Measurements from ENCODE around the gene CRX. TPM values are rescaled to one million over a fixed set of nuclear protein-coding genes. Genes with fewer than 3 reads are reported as not detected.

CRX gene
- total and polyA plus RNA-seq, 2 of the 4 experiments (the other 2 are of a cell fraction) = not detected

- H2AK9ac ChIP-seq (replicated peaks; ENCODE audit: low read depth, low read length, poor library complexity) = no peak overlapping the region
- ATAC-seq (ENCODE audit: low read depth) (no peak), DNase-seq (no peak)
- intact Hi-C loops (cut with micrococcal nuclease) (no loop called here), in situ Hi-C loops (cut with MboI; ENCODE audit: low sequenced_read_pairs) (loop anchor here (10.0 kb wide), 1 partner anchor 352 kb away; no protein-coding TSS in a partner anchor), dilution Hi-C loops (cut with HindIII; ENCODE audit: low sequenced_read_pairs, unreplicated experiment) (no loop called here)
- H3K9me1 ChIP-seq (ENCODE audit: insufficient read depth, low read length) = peaks cover 5% of the 10 kb centered on the region
- no peak overlapping the region for H3K14ac ChIP-seq (replicated peaks; ENCODE audit: low read depth, low read length)
- no peak overlapping the region for H3K4me2 ChIP-seq (ENCODE audit: low read depth, low read length)
- H2BK20ac ChIP-seq (ENCODE audit: low read depth, low read length) = no peak overlapping the region
- H3K18ac ChIP-seq (ENCODE audit: low read depth, low read length) = no peak overlapping the region
- no peak overlapping the region for H4K8ac ChIP-seq (ENCODE audit: low read depth in 2 of 2, low read length in 2 of 2)
- H3K56ac ChIP-seq (ENCODE audit: extremely low read depth, insufficient read depth, low read length) = no peak overlapping the region
- no peaks in the 10 kb centered on the region for H3K4me1 ChIP-seq (ENCODE audit: control insufficient read depth, insufficient read depth, low read length)
- no peak overlapping the region for H4K91ac ChIP-seq (ENCODE audit: insufficient read depth, low read depth, low read length)
- no CpG with 5 or more reads among the region's 7 CpGs for WGBS, 2 experiments (ENCODE audit: extremely low coverage in 2 of 2, insufficient read length in 1 of 2)
- peaks cover 34% of the 10 kb centered on the region for H3K36me3 ChIP-seq (ENCODE audit: control insufficient read depth, insufficient read depth, low read length)
- POLR2A ChIA-PET (ENCODE audit: unreplicated experiment) = no interaction called here
- no peaks in the 10 kb centered on the region for H3K9me3 ChIP-seq (ENCODE audit: control insufficient read depth, insufficient read depth, low read length)
- H3K4me3 ChIP-seq (ENCODE audit: insufficient read depth, low read depth, low read length) = no peak overlapping the region
- H3K79me1 ChIP-seq (ENCODE audit: low read depth in 1 of 2, low read length in 2 of 2) = peaks cover 4 to 8% of the 10 kb centered on the region in 2 experiments; a peak in 3 of 4 replicates
- H2AFZ ChIP-seq (replicated peaks; ENCODE audit: low read length, poor library complexity) = no peak overlapping the region
- H3K23ac ChIP-seq (ENCODE audit: low read depth, low read length) = no peak overlapping the region
- H4K5ac ChIP-seq (ENCODE audit: low read depth, low read length) = no peak overlapping the region
- CTCF ChIA-PET = no interaction called here
- TF ChIP-seq MAFK (IDR thresholded peaks at IDR 0.05; ENCODE audit: low read depth, low read length) (no peak), RFX5 (IDR thresholded peaks at IDR 0.05; ENCODE audit: low read depth, low read length) (no peak), NFE2L2 (IDR thresholded peaks at IDR 0.05; ENCODE audit: low read depth, low read length) (no peak), MAZ (IDR thresholded peaks at IDR 0.05; ENCODE audit: borderline replicate concordance, low read depth, low read length) (no peak), FOS (IDR thresholded peaks at IDR 0.05; ENCODE audit: low read depth, low read length) (no peak), RCOR1 (IDR thresholded peaks at IDR 0.05; ENCODE audit: insufficient replicate concordance, low read length) (no peak), CEBPB (IDR thresholded peaks at IDR 0.05; ENCODE audit: low read depth, low read length) (no peak), MXI1 (IDR thresholded peaks at IDR 0.05; ENCODE audit: borderline replicate concordance, low read depth, low read length) (no peak), BHLHE40 (IDR thresholded peaks at IDR 0.05; ENCODE audit: low read depth, low read length) (no peak), POLR2A (IDR thresholded peaks at IDR 0.05; ENCODE audit: low read depth, low read length) (no peak), USF2 (IDR thresholded peaks at IDR 0.05; ENCODE audit: low read depth, low read length) (no peak), SMC3 (IDR thresholded peaks at IDR 0.05; ENCODE audit: low read depth, low read length) (no peak)
- no peak overlapping the region for H3K4ac ChIP-seq (ENCODE audit: low read depth, low read length)
- no peak overlapping the region for H2BK15ac ChIP-seq (ENCODE audit: low read depth, low read length)
- H2AK5ac ChIP-seq (ENCODE audit: low read depth, low read length) = no peak overlapping the region
- BruUV-seq (replicated peaks) = no TSS peak
- H3K27ac ChIP-seq (ENCODE audit: insufficient read depth, low read length) = no peak overlapping the region
- H2BK120ac ChIP-seq (ENCODE audit: low read depth, low read length) = no peak overlapping the region
- H3K27me3 ChIP-seq (ENCODE audit: control insufficient read depth, insufficient read depth, low read length) = no peaks in the 10 kb centered on the region
- no peak overlapping the region for H2BK5ac ChIP-seq (ENCODE audit: low read depth, low read length, poor library complexity, severe bottlenecking)
- H4K20me1 ChIP-seq (ENCODE audit: insufficient read depth, low read length) = peaks cover 10% of the 10 kb centered on the region; the same call in 1 of the 2 replicates
- no peak overlapping the region for H3K9ac ChIP-seq (ENCODE audit: low read depth, low read length)
Observed at GRCh38 chr19:47786566-47786965, 35.2 kb upstream of the CRX start.
